Measurements from ENCODE around the gene FOXP3.

- no peak for TF ChIP-seq BHLHE40 (IDR thresholded peaks at IDR 0.05; ENCODE audit: low read depth, low read length)
- no peak for TF ChIP-seq SMC3 (IDR thresholded peaks at IDR 0.05; ENCODE audit: low read depth, low read length)
- TF ChIP-seq CTCF (conservative IDR thresholded peaks at IDR 0.05; ENCODE audit: low read depth, low read length): no peak
- TF ChIP-seq POLR2A (IDR thresholded peaks at IDR 0.05; ENCODE audit: low read depth, low read length): no peak
- no peak for TF ChIP-seq MAFK (IDR thresholded peaks at IDR 0.05; ENCODE audit: low read depth, low read length)
- no peak for TF ChIP-seq CHD1 (IDR thresholded peaks at IDR 0.05; ENCODE audit: low read depth, low read length)
Measured at GRCh38 chrX:49286136-49286535, 21.6 kb upstream of the FOXP3 start.
